WERI-Rb-1 (cell line): Measurements from ENCODE around the gene CD180.

Experiments
- DNase-seq: peaks from one replicate; pipeline ENCODE4 v3.0.0-alpha.2; 2020
- H3K27ac ChIP-seq: fragments of 250-450 bp; sonication (Bioruptor Pico); 2 replicates; pipeline ENCODE4 v1.5.1; 2020; ENCODE audit warnings: mild to moderate bottlenecking, moderate library complexity
- H3K27me3 ChIP-seq: fragments of 250-450 bp; sonication (Bioruptor Pico); 2 replicates; pipeline ENCODE4 v1.5.1; 2021; ENCODE audit warnings: mild to moderate bottlenecking, low read depth, moderate library complexity; ENCODE audit not compliant: insufficient read depth, severe bottlenecking
- H3K36me3 ChIP-seq: fragments of 250-450 bp; sonication (Bioruptor Pico); 2 replicates; pipeline ENCODE4 v1.5.1; 2020; ENCODE audit warnings: mild to moderate bottlenecking, moderate library complexity
- H3K4me3 ChIP-seq: 2 replicates; pipeline ENCODE4 v1.5.1; 2011; ENCODE audit warnings: low read depth, mild to moderate bottlenecking, control low read depth, low read length
- H3K9me3 ChIP-seq: fragments of 250-450 bp; sonication (Bioruptor Pico); 2 replicates; pipeline ENCODE4 v1.5.1; 2021; ENCODE audit warnings: mild to moderate bottlenecking, moderate library complexity; ENCODE audit not compliant: severe bottlenecking
- CTCF ChIP-seq: IDR thresholded peaks from 2 replicates; pipeline ENCODE4 v1.5.1; 2011; ENCODE audit warnings: low read depth, mild to moderate bottlenecking, control low read depth, inconsistent platforms, low read length

The CD180 gene

GRCh38 chr5:67233075-67233474, 36.5 kb upstream of the CD180 start:
- H3K27ac ChIP-seq, result no peak overlapping the region
- TF ChIP-seq CTCF, result no peak
- no peak for DNase-seq

GRCh38 chr5:67223211-67223610, 26.6 kb upstream of the CD180 start:
- Histone ChIP-seq H3K36me3 (no peaks in the 10 kb centered on the region), H3K27ac (no peak overlapping the region), H3K9me3 (no peaks in the 10 kb centered on the region), H3K27me3 (no peaks in the 10 kb centered on the region), H3K4me3 (no peak overlapping the region)
- DNase-seq, result no peak
- TF ChIP-seq CTCF, result no peak

More at GRCh38 chr5:67233075-67233474, 36.5 kb upstream of the CD180 start:
- Histone ChIP-seq H3K36me3 (no peaks in the 10 kb centered on the region), H3K27me3 (no peaks in the 10 kb centered on the region), H3K4me3 (no peak overlapping the region), H3K9me3 (no peaks in the 10 kb centered on the region)

- Histone ChIP-seq H3K9me3 (no peaks in the 10 kb centered on the region), H3K27ac (no peak overlapping the region), H3K4me3 (no peak overlapping the region), H3K27me3 (no peaks in the 10 kb centered on the region), H3K36me3 (no peaks in the 10 kb centered on the region)
- no peak for DNase-seq
- TF ChIP-seq CTCF, result no peak
Measured at GRCh38 chr5:67222243-67223025, 25.8 kb upstream of the CD180 start.

- no peak for DNase-seq
- H3K27me3 ChIP-seq, result no peaks in the 10 kb centered on the region
Measured at GRCh38 chr5:67221487-67222242, 25.1 kb upstream of the CD180 start.

GRCh38 chr5:67216564-67216963, 20.0 kb upstream of the CD180 start:
- DNase-seq, result no peak
- H3K4me3 ChIP-seq, result no peak overlapping the region
- no peak for TF ChIP-seq CTCF
- H3K9me3 ChIP-seq, result no peaks in the 10 kb centered on the region
- no peaks in the 10 kb centered on the region for H3K27me3 ChIP-seq
- no peaks in the 10 kb centered on the region for H3K36me3 ChIP-seq
- H3K27ac ChIP-seq, result no peak overlapping the region

More at GRCh38 chr5:67221487-67222242, 25.1 kb upstream of the CD180 start:
- TF ChIP-seq CTCF, result no peak
- no peak overlapping the region for H3K4me3 ChIP-seq
- H3K27ac ChIP-seq, result no peak overlapping the region
- no peaks in the 10 kb centered on the region for H3K36me3 ChIP-seq
- no peaks in the 10 kb centered on the region for H3K9me3 ChIP-seq
